K562 (cell line): ENCODE results near the gene CCT3. TPM values are rescaled to one million over a fixed set of nuclear protein-coding genes. Genes with fewer than 3 reads are reported as not detected.

ENCODE experiments used
- CREB3 ChIP-seq: fragments of 450-650 bp; conservative IDR thresholded peaks from 2 replicates; pipeline ENCODE4 v1.6.1; 2016; ENCODE audit warnings: missing genetic modification characterization, low read depth, mild to moderate bottlenecking, missing compliant biosample characterization, moderate library complexity
- CREB3L1 ChIP-seq: fragments of 450-650 bp; IDR thresholded peaks from 2 replicates; pipeline ENCODE4 v1.6.1; 2014; ENCODE audit warnings: low read depth, mild to moderate bottlenecking, moderate library complexity, borderline replicate concordance
- ELF2 ChIP-seq: fragments of 250-450 bp; sonication (Bioruptor Pico); IDR thresholded peaks from 2 replicates; pipeline ENCODE4 v1.5.0; 2021; ENCODE audit warnings: mild to moderate bottlenecking
- ETS1 ChIP-seq: conservative IDR thresholded peaks from 2 replicates; pipeline ENCODE4 v1.6.1; 2011; ENCODE audit warnings: low read depth, mild to moderate bottlenecking, low read length; ENCODE audit not compliant: control insufficient read depth
- FIP1L1 ChIP-seq: fragments of 200-400 bp; formaldehyde crosslinking; IDR thresholded peaks from 2 replicates; pipeline ENCODE4 v1.6.1; 2018; ENCODE audit warnings: mild to moderate bottlenecking, low read depth, low read length; ENCODE audit not compliant: poor library complexity, severe bottlenecking
- FOXK2 ChIP-seq, 2 experiments: fragments of 450-650 bp; IDR thresholded peaks in 1 of 2; conservative IDR thresholded peaks in 1 of 2; 2 replicates each; pipeline ENCODE4 v1.6.1; 2016; ENCODE audit warnings: low read depth in 2 of 2, mild to moderate bottlenecking in 1 of 2
- KDM2B ChIP-seq: fragments of 250-450 bp; sonication (Bioruptor Pico); IDR thresholded peaks from 2 replicates; pipeline ENCODE4 v1.8.0; 2021; ENCODE audit warnings: mild to moderate bottlenecking, moderate library complexity
- MECOM ChIP-seq: fragments of 250-450 bp; sonication (Bioruptor Pico); IDR thresholded peaks from 2 replicates; pipeline ENCODE4 v1.8.0; 2022; ENCODE audit warnings: inconsistent platforms
- MED1 ChIP-seq: sonication (generic); formaldehyde crosslinking; IDR thresholded peaks from 2 replicates; pipeline ENCODE4 v1.8.1; 2023; ENCODE audit warnings: missing genetic modification reagents, borderline replicate concordance
- NR3C1 ChIP-seq: sonication (generic); formaldehyde crosslinking; IDR thresholded peaks from 2 replicates; pipeline ENCODE4 v1.8.1; 2022; ENCODE audit warnings: missing genetic modification reagents
- PML ChIP-seq: IDR thresholded peaks from 2 replicates; pipeline ENCODE4 v1.6.1; 2012; ENCODE audit warnings: low read length, inconsistent platforms
- POLR2G ChIP-seq: fragments of 200-400 bp; formaldehyde crosslinking; IDR thresholded peaks from 2 replicates; pipeline ENCODE4 v1.6.1; 2017; ENCODE audit warnings: low read depth, mild to moderate bottlenecking, antibody characterized with exemption, low read length, moderate library complexity
- RNF2 ChIP-seq: sonication (generic); IDR thresholded peaks from 2 replicates; pipeline ENCODE4 v1.6.1; 2016
- SP2 ChIP-seq: IDR thresholded peaks from 2 replicates; pipeline ENCODE4 v1.6.1; 2011; ENCODE audit warnings: mild to moderate bottlenecking, low read depth, low read length, moderate library complexity; ENCODE audit not compliant: poor library complexity, severe bottlenecking; ENCODE audit errors: extremely low read depth
- SPI1 ChIP-seq: IDR thresholded peaks from 2 replicates; pipeline ENCODE4 v1.6.1; 2011; ENCODE audit warnings: low read depth, low read length, control low read depth, borderline replicate concordance
- STAT6 ChIP-seq: sonication (generic); formaldehyde crosslinking; IDR thresholded peaks from 2 replicates; pipeline ENCODE4 v1.8.1; 2023; ENCODE audit warnings: mild to moderate bottlenecking, missing genetic modification reagents
- TRIM28 ChIP-seq: fragments of 450-650 bp; IDR thresholded peaks from 2 replicates; pipeline ENCODE4 v1.6.1; 2017
- ZKSCAN1 ChIP-seq: fragments of 150-350 bp; IDR thresholded peaks from 2 replicates; pipeline ENCODE4 v1.6.1; 2016; ENCODE audit warnings: low read depth, low read length
- ZNF12 ChIP-seq: sonication (generic); formaldehyde crosslinking; IDR thresholded peaks from 2 replicates; pipeline ENCODE4 v1.4.0; 2020; ENCODE audit warnings: mild to moderate bottlenecking, missing genetic modification reagents
- ZNF239 ChIP-seq: fragments of 250-450 bp; sonication (Bioruptor Pico); IDR thresholded peaks from 2 replicates; pipeline ENCODE4 v1.4.0; 2020; ENCODE audit warnings: mild to moderate bottlenecking
- ZNF408 ChIP-seq: fragments of 250-450 bp; sonication (Bioruptor Pico); IDR thresholded peaks from 2 replicates; pipeline ENCODE4 v1.4.0; 2020; ENCODE audit warnings: low read depth, mild to moderate bottlenecking, moderate library complexity
- ZNF717 ChIP-seq: fragments of 250-450 bp; sonication (Bioruptor Pico); IDR thresholded peaks from 2 replicates; pipeline ENCODE4 v1.5.0; 2021
- polyA plus RNA-seq, 8 experiments: library from polyadenylated mRNA; depleted of rRNA in 4 of 8; stranded (reverse) in 5 of 8; unstranded in 3 of 8; fragments of >200 nt; fragmentation: Nextera tagmentation in 2 of 8; fragmentation: Illumina TruSeq in 1 of 8; extraction: Ambion mirVana in 2 of 8; extraction: Trizol in 1 of 8; gene quantifications; 2 replicates each; pipeline versions ENCODE4 v1.2.1 to v1.2.3, GENCODE V29; 2011 to 2014; ENCODE audit warnings: inconsistent platforms in 1 of 8, missing spikeins in 1 of 8
- total RNA-seq, 7 experiments: library from RNA; depleted of rRNA in 6 of 7; stranded (reverse); fragments of >200 nt in 6 of 7; fragmentation: Illumina TruSeq in 2 of 7; extraction: Trizol in 2 of 7; gene quantifications; 2 replicates each; pipeline versions ENCODE4 v1.2.1 to v1.2.3, GENCODE V29; 2011 to 2021; ENCODE audit warnings: low replicate concordance in 1 of 7

CCT3 gene
- total and polyA plus RNA-seq, 9 of the 15 experiments (the other 6 are each of a cell fraction or from before 2014, with no cell fraction given) = 475 to 1,167 (median 610) TPM

GRCh38 chr1:156338180-156338976 lies at the start of gene CCT3, which contains the start of gene TSACC (continued):
- TF ChIP-seq POLR2G = peak; percentile 74
- TF ChIP-seq KDM2B = 0 out of 2 replicates have a peak, but pooled peaks have one; percentile 18
- peak; percentile 56; the same call in 1 of the 2 replicates for TF ChIP-seq TRIM28
- peak; percentile 90 for TF ChIP-seq SP2
- no peak for TF ChIP-seq ZKSCAN1
- TF ChIP-seq RNF2 = peak; percentile 70; the same call in 1 of the 2 replicates
- no peak for TF ChIP-seq CREB3
- TF ChIP-seq ZNF408 (CRISPR knock-in tag) = no peak
- no peak for TF ChIP-seq ELF2 (CRISPR knock-in tag)
- no peak for TF ChIP-seq STAT6 (CRISPR knock-in tag)
- TF ChIP-seq NR3C1 (CRISPR knock-in tag) = no peak
- TF ChIP-seq ZNF239 = no peak; the same call in 1 of the 2 replicates
- no peak for TF ChIP-seq MECOM (CRISPR knock-in tag)
- peak; percentile 99 for TF ChIP-seq ETS1
- no peak for TF ChIP-seq MED1
- TF ChIP-seq SPI1 = no peak
- TF ChIP-seq FOXK2 (conservative IDR thresholded peaks at IDR 0.05 in 1 of 2, IDR thresholded peaks at IDR 0.05 in 1 of 2; ENCODE audit: low read depth in 2 of 2) = peak; percentile 4 to 21; a peak in 2 of 4 replicates
- TF ChIP-seq CREB3L1 = peak; percentile 82
- TF ChIP-seq ZNF12 (CRISPR knock-in tag) = 0 out of 2 replicates have a peak, but pooled peaks have one; percentile 43
- TF ChIP-seq PML = peak; percentile 71
- TF ChIP-seq FIP1L1 = no peak
- TF ChIP-seq ZNF717 (CRISPR knock-in tag) = no peak
